CD4-positive, alpha-beta T cell treated with Interleukin-6 at 100 ng/mL for 8 hours (primary cell): ENCODE data around the gene SLC35C1.
A peak's percentile ranks its signal among the peaks of the same experiment; 100 is the strongest.
"Not testable (repeated sequence)": the region's sequence is repeated elsewhere in the genome, so short reads cannot be mapped to it uniquely, and the experiment has no call there.

Experiments
- DNase-seq: peaks from one replicate; pipeline ENCODE4 v3.0.0-alpha.2; 2020; ENCODE audit warnings: mixed read lengths, low spot score

The SLC35C1 gene

GRCh38 chr11:45811109-45811435, 6.1 kb downstream of the SLC35C1 start:
- no peak for DNase-seq

- no peak for DNase-seq
These were observed 6.8 kb downstream of the SLC35C1 start for GRCh38 chr11:45811571-45812290.

GRCh38 chr11:45812581-45813548, 7.9 kb downstream of the SLC35C1 start:
- no peak for DNase-seq

GRCh38 chr11:45815747-45816146, 10.8 kb downstream of the SLC35C1 start:
- DNase-seq: no peak

- DNase-seq: no peak
These were observed 11.7 kb downstream of the SLC35C1 start for GRCh38 chr11:45816614-45817013.

- no peak for DNase-seq
These were observed 12.2 kb downstream of the SLC35C1 start for GRCh38 chr11:45817191-45817590.

GRCh38 chr11:45818961-45819605, 14.1 kb downstream of the SLC35C1 start:
- DNase-seq: no peak

- DNase-seq: no peak
These were observed 15.4 kb downstream of the SLC35C1 start for GRCh38 chr11:45820211-45820857.

- DNase-seq: not testable (repeated sequence)
These were observed 21.5 kb downstream of the SLC35C1 start for GRCh38 chr11:45826492-45826891.

GRCh38 chr11:45827123-45827522, 22.2 kb downstream of the SLC35C1 start:
- no peak for DNase-seq

GRCh38 chr11:45828996-45829395, 24.0 kb downstream of the SLC35C1 start:
- DNase-seq: no peak

- no peak for DNase-seq
These were observed 25.6 kb downstream of the SLC35C1 start for GRCh38 chr11:45830596-45830995.

- DNase-seq: no peak
These were observed 28.0 kb downstream of the SLC35C1 start for GRCh38 chr11:45832811-45833441.

- no peak for DNase-seq
These were observed 28.8 kb downstream of the SLC35C1 start for GRCh38 chr11:45833761-45834160.

GRCh38 chr11:45834298-45834756, 29.4 kb downstream of the SLC35C1 start:
- no peak for DNase-seq

GRCh38 chr11:45839204-45839603, 34.3 kb downstream of the SLC35C1 start:
- no peak for DNase-seq

GRCh38 chr11:45840251-45840650, 35.3 kb downstream of the SLC35C1 start:
- not testable (repeated sequence) for DNase-seq

GRCh38 chr11:45843158-45843924, 38.4 kb downstream of the SLC35C1 start:
- peak; percentile 88 for DNase-seq

GRCh38 chr11:45844822-45845578, 40.1 kb downstream of the SLC35C1 start:
- no peak for DNase-seq

GRCh38 chr11:45846174-45846675, 41.3 kb downstream of the SLC35C1 start:
- DNase-seq: no peak
